GM12878 (cell line): ENCODE results near the gene TULP4. TPM values are rescaled to one million over a fixed set of nuclear protein-coding genes. Genes with fewer than 3 reads are reported as not detected.

Experiments
- ATAC-seq: fragments of 200-7000 bp; cut with Tn5 transposase; 3 replicates; pipeline ENCODE4 v1.9.1; 2020; ENCODE audit warnings: mild to moderate bottlenecking, moderate library complexity
- BruUV-seq: library from RNA; stranded (reverse); fragments of 400-500 nt; replicated peaks from 2 replicates; lab custom pipeline; 2021; lab: Mats Ljungman, UMichigan
- CTCF ChIA-PET: fragments of 300-600 bp; sonication (Branson Sonifier 250); formaldehyde crosslinking; extraction: SDS; loops from one replicate; lab custom pipeline; 2021; ENCODE audit warnings: inconsistent platforms; lab: Yijun Ruan, JAX
- POLR2A ChIA-PET: fragments of 350-600 bp; formaldehyde crosslinking; extraction: SDS; loops from one replicate; lab custom pipeline; 2021; ENCODE audit warnings: inconsistent platforms; lab: Charles Lee
- RAD21 ChIA-PET: fragments of 300-600 bp; sonication (Branson Sonifier 250); formaldehyde crosslinking; loops from one replicate; lab custom pipeline; 2023; ENCODE audit warnings: antibody characterized with exemption; ENCODE audit not compliant: unreplicated experiment; lab: Charles Lee
- SMC1A ChIA-PET: fragments of 300-600 bp; sonication (Branson Sonifier 250); formaldehyde crosslinking; loops from one replicate; lab custom pipeline; 2023; ENCODE audit not compliant: unreplicated experiment, uncharacterized antibody; lab: Charles Lee
- DNase-seq: peaks from one replicate; pipeline ENCODE4 v3.0.0-alpha.2; 2011; ENCODE audit warnings: low read depth, low spot score
- FAIRE-seq: peaks from 3 replicates; lab custom pipeline; 2011; peaks lifted over from hg19 to GRCh38; lab: Jason Lieb, UNC
- H2AFZ ChIP-seq: 2 replicates; pipeline ENCODE4 v1.6.0; 2011; ENCODE audit warnings: low read depth, low read length, control low read depth; ENCODE audit not compliant: control insufficient read depth
- H3K27ac ChIP-seq: 2 replicates; pipeline ENCODE4 v1.5.1; 2011; ENCODE audit warnings: control low read depth; ENCODE audit not compliant: control insufficient read depth, insufficient read depth
- H3K27me3 ChIP-seq, 2 experiments: replicated peaks in 1 of 2; 2 replicates each; pipeline versions ENCODE4 v1.6.0 to v1.6.1; 2011; ENCODE audit warnings: low read length in 1 of 2; ENCODE audit not compliant: control insufficient read depth in 2 of 2, insufficient read depth in 2 of 2
- H3K36me3 ChIP-seq, 2 experiments: 2 replicates each; pipeline ENCODE4 v1.5.1; 2011; ENCODE audit warnings: low read length in 1 of 2; ENCODE audit not compliant: control insufficient read depth in 2 of 2, insufficient read depth in 2 of 2
- H3K4me1 ChIP-seq: 2 replicates; pipeline ENCODE4 v1.6.1; 2011; ENCODE audit warnings: mild to moderate bottlenecking, low read length, moderate library complexity, mixed read lengths; ENCODE audit not compliant: control insufficient read depth, insufficient read depth
- H3K4me2 ChIP-seq: 2 replicates; pipeline ENCODE4 v1.6.0; 2011; ENCODE audit warnings: control low read depth; ENCODE audit not compliant: control insufficient read depth, insufficient read depth
- H3K4me3 ChIP-seq: fragments of 200-600 bp; sonication (generic); 2 replicates; pipeline ENCODE4 v1.5.1; 2016
- H3K79me2 ChIP-seq: 2 replicates; pipeline ENCODE4 v1.6.0; 2011; ENCODE audit warnings: low read length; ENCODE audit not compliant: control insufficient read depth, insufficient read depth
- H3K9ac ChIP-seq: 2 replicates; pipeline ENCODE4 v1.8.0; 2011; ENCODE audit warnings: low read length, control low read depth, mixed read lengths; ENCODE audit not compliant: control insufficient read depth, insufficient read depth
- H3K9me3 ChIP-seq: replicated peaks from 3 replicates; pipeline ENCODE4 v1.5.1; 2011; ENCODE audit warnings: mild to moderate bottlenecking, low read length; ENCODE audit not compliant: control insufficient read depth, insufficient read depth
- H4K20me1 ChIP-seq: 2 replicates; pipeline ENCODE4 v1.6.0; 2011; ENCODE audit not compliant: control insufficient read depth, insufficient read depth
- BCL11A ChIP-seq: IDR thresholded peaks from 2 replicates; pipeline ENCODE4 v1.6.1; 2011; ENCODE audit warnings: low read depth, low read length
- BHLHE40 ChIP-seq, 2 experiments: fragments of 450-650 bp in 1 of 2; IDR thresholded peaks; 2 replicates each; pipeline ENCODE4 v1.6.1; 2011 to 2017; ENCODE audit warnings: low read depth in 2 of 2, borderline replicate concordance in 1 of 2, improper control_type of control experiment in 1 of 2, low read length in 1 of 2, mild to moderate bottlenecking in 1 of 2
- CREM ChIP-seq: IDR thresholded peaks from 2 replicates; pipeline ENCODE4 v1.6.1; 2014; ENCODE audit warnings: antibody characterized with exemption, low read depth
- EGR1 ChIP-seq, 2 experiments: IDR thresholded peaks; 1 replicate in 1 of 2; 2 replicates in 1 of 2; pipeline ENCODE4 v1.6.1; 2011 to 2012; ENCODE audit warnings: low read depth in 2 of 2, low read length in 2 of 2, borderline replicate concordance in 1 of 2, mild to moderate bottlenecking in 1 of 2, moderate library complexity in 1 of 2
- GABPA ChIP-seq: IDR thresholded peaks from 2 replicates; pipeline ENCODE4 v1.6.1; 2014; ENCODE audit warnings: antibody characterized with exemption, low read depth, mild to moderate bottlenecking, inconsistent platforms
- HDAC2 ChIP-seq: fragments of 200-600 bp; sonication (generic); IDR thresholded peaks from 2 replicates; pipeline ENCODE4 v1.6.1; 2017
- MTA2 ChIP-seq: fragments of 450-650 bp; IDR thresholded peaks from 2 replicates; pipeline ENCODE4 v1.6.1; 2016; ENCODE audit warnings: low read depth, mild to moderate bottlenecking, moderate library complexity
- PAX8 ChIP-seq: fragments of 450-650 bp; IDR thresholded peaks from 2 replicates; pipeline ENCODE4 v1.6.1; 2017; ENCODE audit warnings: mild to moderate bottlenecking, moderate library complexity
- RELB ChIP-seq: fragments of 450-650 bp; IDR thresholded peaks from 2 replicates; pipeline ENCODE4 v1.6.1; 2017; ENCODE audit warnings: low read depth, mild to moderate bottlenecking, moderate library complexity
- SP1 ChIP-seq: IDR thresholded peaks from one replicate; pipeline ENCODE4 v1.6.1; 2011; ENCODE audit warnings: low read depth, low read length
- SPI1 ChIP-seq: IDR thresholded peaks from 2 replicates; pipeline ENCODE4 v1.6.1; 2011; ENCODE audit warnings: low read depth, mild to moderate bottlenecking, low read length, moderate library complexity, borderline replicate concordance; ENCODE audit not compliant: insufficient read depth
- TARDBP ChIP-seq: IDR thresholded peaks from 2 replicates; pipeline ENCODE4 v1.6.1; 2016; ENCODE audit warnings: borderline replicate concordance
- ZBED1 ChIP-seq: IDR thresholded peaks from 2 replicates; pipeline ENCODE4 v1.6.1; 2016; ENCODE audit warnings: borderline replicate concordance
- ZNF384 ChIP-seq: IDR thresholded peaks from 2 replicates; pipeline ENCODE4 v1.6.1; 2012; ENCODE audit warnings: low read depth, mild to moderate bottlenecking, low read length, improper control_type of control experiment, borderline replicate concordance
- ZNF592 ChIP-seq: fragments of 450-650 bp; IDR thresholded peaks from 2 replicates; pipeline ENCODE4 v1.6.1; 2017; ENCODE audit warnings: mild to moderate bottlenecking, moderate library complexity
- WGBS: methylation state at CpG from one replicate; pipeline ENCODE4 v1.1.6; 2016; ENCODE audit warnings: low lambda C conversion rate; ENCODE audit not compliant: insufficient replicate concordance, insufficient coverage; ENCODE audit errors: missing lambda C conversion rate; 5-methylcytosine and 5-hydroxymethylcytosine counted together
- in situ Hi-C: fragments of 300-500 bp; cut with MboI; formaldehyde crosslinking; loops from 9 replicates; pipeline ENCODE4 v1.14.3; 2018; ENCODE audit warnings: mixed read lengths
- intact Hi-C: fragments of 100-400 bp; cut with micrococcal nuclease; formaldehyde crosslinking; loops from one replicate; pipeline ENCODE4 v1.14.2; 2022; ENCODE audit not compliant: unreplicated experiment
- polyA plus RNA-seq, 11 experiments: library from polyadenylated mRNA; depleted of rRNA in 4 of 11; unstranded in 6 of 11; stranded (reverse) in 5 of 11; fragments of >200 nt; fragmentation: Nextera tagmentation in 4 of 11; fragmentation: Illumina TruSeq in 1 of 11; extraction: Ambion mirVana in 4 of 11; extraction: Trizol in 1 of 11; gene quantifications; 1 replicate in 1 of 11; 2 replicates in 10 of 11; pipeline versions ENCODE4 v1.2.1 to v1.2.3, GENCODE V29; 2011 to 2016; ENCODE audit warnings: inconsistent platforms in 2 of 11, missing spikeins in 2 of 11, low read depth in 1 of 11
- total RNA-seq, 4 experiments: library from RNA; depleted of rRNA in 3 of 4; stranded (reverse); fragments of >200 nt in 3 of 4; fragmentation: Illumina TruSeq in 1 of 4; extraction: Trizol in 1 of 4; gene quantifications; 2 replicates each; pipeline versions ENCODE4 v1.2.1 to v1.2.3, GENCODE V29; 2013 to 2021
- TF ChIP-seq, protein P1 (sequence below): IDR thresholded peaks from 2 replicates; pipeline ENCODE4 v1.6.1; 2011; ENCODE audit warnings: borderline replicate concordance, low read depth, mild to moderate bottlenecking, moderate library complexity, low read length; ENCODE audit not compliant: insufficient read depth, poor library complexity, severe bottlenecking

TULP4 gene
- total and polyA plus RNA-seq, 10 of the 15 experiments (the other 5 are each of a cell fraction or from before 2014, with no cell fraction given), result 0.73 to 31.8 (median 14.0) TPM

GRCh38 chr6:158476389-158476788 lies 164.1 kb downstream of the TULP4 start:
- H3K4me3 ChIP-seq, result peak overlapping the region; percentile 55
- no TSS peak for BruUV-seq
- no peaks in the 10 kb centered on the region; the same call in 2 of the 3 replicates for H3K9me3 ChIP-seq
- FAIRE-seq (no peak), ATAC-seq (peak; percentile 68), DNase-seq (peak; percentile 45)
- H2AFZ ChIP-seq, result peak overlapping the region; percentile 50
- no peaks in the 10 kb centered on the region for H4K20me1 ChIP-seq
- H3K27ac ChIP-seq, result peak overlapping the region; percentile 81
- ChIA-PET SMC1A (interaction anchor here (1.0 to 1.6 kb wide), 7 partner anchors 37 to 172 kb away, joined by 3 to 7 read pairs (median 3); no protein-coding TSS in a partner anchor), RAD21 (interaction anchor here (0.7 to 1.6 kb wide), 6 partner anchors 38 to 255 kb away, joined by 3 to 13 read pairs (median 4); partner anchors contain the start of gene DYNLT1), CTCF (interaction anchor here (0.6 to 1.1 kb wide), 2 partner anchors 12 to 42 kb away, joined by 3 to 4 read pairs; no protein-coding TSS in a partner anchor), POLR2A (interaction anchor here (0.6 to 1.2 kb wide), 3 partner anchors 37 to 273 kb away, joined by 3 to 5 read pairs (median 4); no protein-coding TSS in a partner anchor)
- intact Hi-C loops (loop anchor here (1.0 to 10.0 kb wide), 5 partner anchors 42 to 338 kb away; partner anchors contain the start of genes DYNLT1 and EZR), in situ Hi-C loops (no loop called here)
- H3K27me3 ChIP-seq, result no peaks in the 10 kb centered on the region
- H3K4me2 ChIP-seq, result peak overlapping the region; percentile 70
- no peaks in the 10 kb centered on the region for H3K79me2 ChIP-seq
- peaks cover 29% of the 10 kb centered on the region for H3K4me1 ChIP-seq
- peak overlapping the region; percentile 51 for H3K9ac ChIP-seq
- peaks cover 7 to 16% of the 10 kb centered on the region in 2 experiments; a peak in 3 of 4 replicates for H3K36me3 ChIP-seq
- under 1% methylated on average over 12 of the region's 12 CpGs for WGBS
- TF ChIP-seq GABPA (no peak), BHLHE40 (IDR thresholded peaks at IDR 0.05; ENCODE audit: borderline replicate concordance in 1 of 2, low read depth in 2 of 2, low read length in 1 of 2) (no peak), PAX8 (no peak), ZNF384 (no peak), TARDBP (no peak), HDAC2 (no peak), SP1 (no peak), BCL11A (peak; percentile 40; the same call in 1 of the 2 replicates), SPI1 (no peak; the same call in 1 of the 2 replicates), RELB (no peak), EGR1 (IDR thresholded peaks at IDR 0.05; ENCODE audit: borderline replicate concordance in 1 of 2, low read depth in 2 of 2, low read length in 2 of 2) (no peak), ZBED1 (no peak), CREM (no peak), ZNF592 (no peak), MTA2 (peak; percentile 86; the same call in 1 of the 2 replicates)
- TF ChIP-seq, protein P1, sequence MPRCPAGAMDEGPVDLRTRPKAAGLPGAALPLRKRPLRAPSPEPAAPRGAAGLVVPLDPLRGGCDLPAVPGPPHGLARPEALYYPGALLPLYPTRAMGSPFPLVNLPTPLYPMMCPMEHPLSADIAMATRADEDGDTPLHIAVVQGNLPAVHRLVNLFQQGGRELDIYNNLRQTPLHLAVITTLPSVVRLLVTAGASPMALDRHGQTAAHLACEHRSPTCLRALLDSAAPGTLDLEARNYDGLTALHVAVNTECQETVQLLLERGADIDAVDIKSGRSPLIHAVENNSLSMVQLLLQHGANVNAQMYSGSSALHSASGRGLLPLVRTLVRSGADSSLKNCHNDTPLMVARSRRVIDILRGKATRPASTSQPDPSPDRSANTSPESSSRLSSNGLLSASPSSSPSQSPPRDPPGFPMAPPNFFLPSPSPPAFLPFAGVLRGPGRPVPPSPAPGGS, result no peak
